OCI-LY1 (cell line): Measurements from ENCODE around the gene SUPT3H.

Experiments used
- CTCF ChIP-seq: fragments of 200-600 bp; sonication (generic), shearing (Covaris generic); IDR thresholded peaks from 2 replicates; pipeline ENCODE4 v1.5.1; 2017; ENCODE audit warnings: mild to moderate bottlenecking, antibody characterized with exemption, low read length, moderate library complexity, mixed read lengths
- EZH2 ChIP-seq: fragments of 200-600 bp; sonication (generic), shearing (Covaris generic); IDR thresholded peaks from 2 replicates; pipeline ENCODE4 v1.8.0; 2017; ENCODE audit warnings: borderline replicate concordance, mixed run types, mild to moderate bottlenecking, antibody characterized with exemption, low read length, moderate library complexity, mixed read lengths

- TF ChIP-seq CTCF: no peak
- TF ChIP-seq EZH2: no peak
Measured at GRCh38 chr6:45265246-45265645, 112.5 kb downstream of the SUPT3H start.
